GM18870 (cell line): ENCODE measurements around the gene CLCN7.

Experiments used
- ATAC-seq: cut with Tn5 transposase; IDR thresholded peaks from one replicate; pipeline ENCODE4 v1.9.1; 2021; ENCODE audit warnings: moderate library complexity; ENCODE audit not compliant: unreplicated experiment

Gene CLCN7

DNA sequence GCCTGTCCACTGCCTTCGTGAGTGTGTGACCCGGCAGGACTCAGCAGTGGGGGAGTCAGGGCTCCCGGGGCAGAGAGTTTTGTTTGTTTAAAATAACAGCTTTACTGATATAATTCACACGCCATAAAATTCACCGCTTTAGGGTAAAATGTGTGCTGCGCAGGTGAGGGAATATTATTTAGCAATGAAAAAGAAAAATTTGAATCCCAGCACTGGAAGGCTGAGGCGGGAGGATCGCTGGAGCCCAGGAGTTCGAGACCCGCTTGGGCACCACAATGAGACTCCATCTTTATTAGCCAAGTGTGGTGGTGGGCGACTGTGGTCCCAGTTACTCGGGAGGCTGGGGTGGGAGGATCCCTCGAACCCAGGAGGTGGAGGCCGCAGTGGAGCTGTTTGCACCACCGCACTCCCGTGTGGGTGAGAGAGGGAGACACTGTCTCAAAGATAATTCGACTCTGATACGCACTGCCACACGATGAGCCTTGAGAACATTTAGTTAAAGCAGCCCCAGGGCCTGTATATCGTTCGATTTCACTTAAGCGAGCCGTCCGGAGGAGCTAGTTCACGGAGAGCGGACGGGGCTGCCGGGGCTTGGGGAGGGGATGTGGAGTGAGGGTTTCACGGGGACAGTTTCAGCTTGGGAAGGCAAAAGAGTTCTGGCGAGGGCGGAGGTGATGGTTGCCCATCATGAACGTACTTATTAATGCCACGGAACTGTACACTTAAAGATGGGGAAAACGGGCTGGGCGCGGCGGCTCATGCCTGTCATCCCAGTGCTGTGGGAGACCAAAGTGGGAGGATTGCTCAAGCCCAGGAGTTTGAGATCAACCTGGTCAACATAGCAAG, 28.5 kb upstream of the CLCN7 start:
- ATAC-seq = no peak

GRCh38 chr16:1502092-1503004, 27.5 kb upstream of the CLCN7 start:
- no peak for ATAC-seq

DNA sequence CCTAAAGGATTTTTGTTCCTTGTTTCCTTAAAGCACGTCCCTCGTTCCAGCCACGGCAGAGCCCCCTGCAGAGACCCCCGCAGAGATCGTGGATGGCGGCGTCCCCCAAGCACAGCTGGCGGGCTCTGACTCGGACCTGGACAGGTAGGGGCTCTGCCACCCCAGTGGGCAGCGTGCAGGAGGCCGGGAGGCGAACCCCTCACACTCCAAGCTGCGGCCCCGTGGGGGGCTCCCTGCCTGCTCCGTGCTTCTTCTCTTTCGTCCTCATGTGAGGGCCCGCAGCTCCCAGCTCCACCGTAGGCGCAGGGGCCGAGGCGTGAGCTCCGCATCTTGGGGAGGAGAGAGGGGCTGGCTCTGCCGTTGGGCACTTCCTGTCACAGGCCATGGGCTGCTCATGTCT, 26.8 kb upstream of the CLCN7 start:
- ATAC-seq = no peak

- no peak for ATAC-seq
These were observed 25.8 kb upstream of the CLCN7 start for GRCh38 chr16:1500465-1501150.

DNA sequence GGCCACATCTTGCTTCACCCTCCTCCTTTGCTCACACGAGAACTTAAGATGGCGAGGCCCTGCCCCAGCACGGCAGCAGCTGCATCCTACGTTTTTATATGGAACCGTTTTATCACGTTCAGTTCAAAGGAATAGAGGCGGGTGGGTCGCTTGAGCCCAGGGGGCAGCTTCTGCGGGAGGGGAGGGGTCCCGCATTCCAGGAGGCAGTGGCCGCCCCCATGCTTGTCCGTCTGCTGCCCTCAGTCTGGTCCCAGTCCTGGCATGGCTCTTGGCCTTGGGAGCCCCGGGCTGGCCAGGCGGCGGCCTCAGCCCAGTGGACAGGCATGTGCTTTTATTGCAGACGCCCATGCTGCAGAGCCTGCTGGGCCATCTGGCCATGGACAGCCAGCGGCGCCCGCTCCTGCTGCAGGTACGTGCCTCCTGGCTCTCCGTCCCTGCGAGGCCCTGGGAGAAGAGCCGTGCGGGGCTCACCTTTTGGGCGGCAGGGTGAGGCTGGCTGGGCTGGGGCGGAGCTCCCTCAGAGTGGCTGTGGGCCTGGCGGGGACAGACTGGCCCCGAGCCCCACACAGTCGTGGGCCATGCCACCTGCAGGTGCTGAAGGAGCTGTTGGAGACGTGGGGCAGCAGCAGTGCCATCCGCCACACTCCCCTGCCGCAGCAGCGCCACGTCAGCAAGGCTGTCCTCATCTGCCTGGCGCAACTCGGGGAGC, 25.1 kb upstream of the CLCN7 start:
- ATAC-seq = no peak

DNA sequence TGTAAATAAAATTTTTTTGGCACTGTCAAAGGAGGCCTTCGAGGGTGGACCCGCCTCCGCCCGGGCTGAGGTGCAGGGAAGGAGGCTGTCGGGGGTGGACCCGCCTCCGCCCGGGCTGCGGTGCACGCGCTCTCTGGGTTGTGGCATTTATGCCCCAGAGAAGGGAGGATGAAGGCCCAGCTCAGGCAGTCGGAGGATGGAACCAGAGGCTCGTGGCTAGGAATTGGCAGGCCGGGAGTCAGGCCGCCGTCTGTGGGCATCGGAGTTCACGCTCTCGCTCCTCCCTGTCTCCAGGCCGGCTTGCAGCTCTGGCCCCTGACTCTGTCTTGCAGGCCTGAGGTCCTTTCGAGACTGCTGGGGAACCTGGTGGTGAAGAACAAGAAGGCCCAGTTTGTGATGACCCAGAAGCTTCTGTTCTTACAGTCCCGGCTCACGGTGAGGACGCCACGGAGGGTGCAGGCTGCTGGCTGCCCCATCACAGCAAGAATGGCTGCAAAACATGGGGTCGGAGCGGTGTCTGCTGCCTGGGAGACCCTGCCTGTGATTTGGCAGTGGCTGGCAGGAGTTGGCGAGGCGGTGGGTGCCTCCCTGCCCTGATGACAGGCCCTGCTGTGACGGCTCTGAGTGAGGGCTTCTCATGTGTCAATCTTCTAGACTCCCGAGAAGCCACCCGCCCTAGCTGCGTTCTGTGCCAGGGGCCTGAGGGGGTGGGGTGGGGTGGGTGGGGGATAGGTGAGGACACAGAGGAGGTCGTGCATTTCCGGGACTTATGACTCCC, 24.3 kb upstream of the CLCN7 start:
- ATAC-seq = no peak

- no peak for ATAC-seq
These were observed 22.3 kb upstream of the CLCN7 start for GRCh38 chr16:1497014-1497598.

- no peak for ATAC-seq
These were observed 21.6 kb upstream of the CLCN7 start for GRCh38 chr16:1496464-1496863.

- ATAC-seq = no peak
These were observed 21.0 kb upstream of the CLCN7 start for GRCh38 chr16:1495889-1496262.

DNA sequence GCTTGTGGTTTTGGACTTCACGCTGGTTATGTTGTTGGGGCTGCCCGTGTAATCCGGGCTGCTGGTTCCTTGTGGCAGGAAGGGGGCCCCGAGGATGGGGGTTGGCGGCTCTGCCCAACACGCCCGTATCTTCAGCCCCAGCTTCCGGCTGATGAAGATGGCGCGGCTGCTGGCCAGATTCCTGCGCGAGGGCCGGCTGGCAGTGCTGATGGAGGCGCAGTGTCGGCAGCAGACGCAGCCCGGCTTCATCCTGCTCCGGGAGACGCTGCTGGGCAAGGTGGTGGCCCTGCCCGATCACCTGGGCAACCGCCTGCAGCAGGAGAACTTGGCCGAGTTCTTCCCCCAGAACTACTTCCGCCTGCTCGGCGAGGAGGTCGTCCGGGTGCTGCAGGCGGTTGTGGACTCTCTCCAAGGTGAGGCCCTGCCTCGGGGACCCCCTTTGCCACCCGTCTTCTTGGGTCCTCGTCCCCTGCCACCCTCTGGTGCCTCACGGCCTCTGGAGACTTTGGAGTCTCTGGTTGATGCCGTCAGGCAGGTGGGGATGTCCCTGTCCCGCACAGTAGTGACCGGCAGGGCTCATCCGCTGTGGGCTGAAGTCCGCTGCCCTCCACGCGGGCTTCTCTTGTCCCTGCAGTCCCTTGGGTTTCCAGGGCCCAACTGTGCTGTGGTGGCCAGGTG, 20.5 kb upstream of the CLCN7 start:
- no peak for ATAC-seq

GRCh38 chr16:1494711-1495110, 19.9 kb upstream of the CLCN7 start:
- no peak for ATAC-seq

GRCh38 chr16:1494129-1494640, 19.4 kb upstream of the CLCN7 start:
- ATAC-seq = no peak

- no peak for ATAC-seq
These were observed 18.9 kb upstream of the CLCN7 start for GRCh38 chr16:1493746-1494094.

DNA sequence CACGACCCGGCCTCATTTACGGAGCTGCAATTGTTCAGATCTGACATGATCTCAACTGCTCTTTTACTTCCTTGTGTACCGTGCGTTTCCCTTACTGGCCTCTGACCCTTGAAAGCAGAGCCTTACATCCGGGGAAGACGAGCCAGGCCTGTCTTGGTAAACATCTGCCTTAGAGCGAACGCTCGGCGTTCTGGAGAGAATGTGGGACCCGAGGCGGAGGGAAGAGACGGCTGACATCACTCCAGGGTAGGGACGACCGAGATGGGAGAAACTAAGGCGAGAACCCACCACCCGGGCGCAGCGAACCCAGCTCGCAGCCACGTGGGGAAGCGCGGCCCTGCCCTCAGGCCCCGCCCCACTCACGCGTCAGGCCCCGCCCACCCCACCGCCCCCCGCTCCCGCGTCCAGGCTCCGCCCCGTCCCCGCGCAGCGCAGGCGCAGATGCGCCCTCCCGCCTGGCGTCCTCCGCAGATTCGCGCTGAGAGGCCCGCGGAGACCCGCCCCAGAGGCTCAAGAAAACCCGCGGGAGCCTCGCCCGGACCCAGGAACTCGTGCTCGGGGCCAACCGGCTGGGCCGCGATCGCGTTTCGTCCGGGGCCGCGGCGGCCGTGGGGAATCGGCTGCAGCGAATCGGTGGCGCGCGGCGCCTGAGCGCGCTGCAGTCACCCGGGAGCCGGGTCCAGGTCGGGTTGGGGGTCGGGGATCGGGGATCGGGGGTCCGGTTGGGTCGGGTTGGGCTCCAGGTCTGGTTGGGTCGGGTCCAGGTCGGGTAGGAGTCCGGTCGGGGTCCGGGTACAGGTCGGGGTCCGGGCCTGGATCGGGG, 18.3 kb upstream of the CLCN7 start, which contains the start of gene TELO2:
TSS of gene TELO2 (plus strand) at position 438 of the 823 bp plus-strand sequence. CDS start 922 bp downstream, outside the sequence.
- ATAC-seq = no peak

- no peak for ATAC-seq
These were observed 17.5 kb upstream of the CLCN7 start for GRCh38 chr16:1492082-1492922.

DNA sequence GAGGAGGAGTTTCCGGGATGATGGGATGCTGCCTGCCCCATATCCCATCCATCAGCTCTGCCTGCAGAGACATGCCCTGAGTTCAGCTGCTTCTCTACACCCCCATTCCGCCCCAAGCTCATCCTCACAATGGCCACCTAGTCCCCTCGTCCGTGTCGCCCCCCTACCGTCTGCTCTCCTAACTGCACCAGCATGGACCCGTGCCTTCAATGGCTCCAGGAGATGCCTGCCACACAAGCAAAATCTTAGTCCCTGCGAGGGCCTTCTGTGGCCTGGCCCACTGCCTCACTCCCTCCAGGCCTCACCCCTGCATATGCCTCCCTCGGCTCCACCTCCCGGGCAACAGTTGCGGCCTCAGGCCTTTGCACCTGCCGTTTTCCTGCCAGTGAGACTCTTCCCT, 16.5 kb upstream of the CLCN7 start:
- ATAC-seq = no peak

DNA sequence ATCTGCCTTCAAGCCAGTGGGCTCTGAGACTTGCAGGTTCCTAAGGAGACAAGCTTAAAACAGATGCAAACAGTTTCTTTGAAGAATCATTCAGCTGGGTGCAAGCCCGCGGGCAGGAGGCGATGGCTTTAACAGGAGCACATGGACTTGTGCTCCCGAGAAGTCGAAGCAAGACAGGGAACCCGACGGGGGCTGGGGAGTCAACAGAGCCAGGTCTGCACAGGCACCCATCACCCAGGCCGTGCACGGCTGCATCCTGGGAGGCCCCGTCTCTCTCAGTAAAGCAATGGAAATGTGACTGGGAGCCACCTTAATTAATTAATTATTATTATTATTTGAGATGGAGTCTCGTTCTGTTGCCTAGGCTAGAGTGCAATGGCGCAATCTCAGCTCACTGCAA, 14.2 kb upstream of the CLCN7 start:
- ATAC-seq = no peak
